Stimulated activated CD4-positive, alpha-beta T cell treated with anti-CD3 and anti-CD28 coated beads, Interleukin-4, amount 100 ng/mL, for 4 hours (primary cell): ENCODE results near the gene NEDD1.
A peak's percentile ranks its signal among the peaks of the same experiment; 100 is the strongest.

Experiments used
- DNase-seq, 2 experiments: peaks; one replicate each; pipeline ENCODE4 v3.0.0-alpha.2; 2020

Gene NEDD1, protein sequence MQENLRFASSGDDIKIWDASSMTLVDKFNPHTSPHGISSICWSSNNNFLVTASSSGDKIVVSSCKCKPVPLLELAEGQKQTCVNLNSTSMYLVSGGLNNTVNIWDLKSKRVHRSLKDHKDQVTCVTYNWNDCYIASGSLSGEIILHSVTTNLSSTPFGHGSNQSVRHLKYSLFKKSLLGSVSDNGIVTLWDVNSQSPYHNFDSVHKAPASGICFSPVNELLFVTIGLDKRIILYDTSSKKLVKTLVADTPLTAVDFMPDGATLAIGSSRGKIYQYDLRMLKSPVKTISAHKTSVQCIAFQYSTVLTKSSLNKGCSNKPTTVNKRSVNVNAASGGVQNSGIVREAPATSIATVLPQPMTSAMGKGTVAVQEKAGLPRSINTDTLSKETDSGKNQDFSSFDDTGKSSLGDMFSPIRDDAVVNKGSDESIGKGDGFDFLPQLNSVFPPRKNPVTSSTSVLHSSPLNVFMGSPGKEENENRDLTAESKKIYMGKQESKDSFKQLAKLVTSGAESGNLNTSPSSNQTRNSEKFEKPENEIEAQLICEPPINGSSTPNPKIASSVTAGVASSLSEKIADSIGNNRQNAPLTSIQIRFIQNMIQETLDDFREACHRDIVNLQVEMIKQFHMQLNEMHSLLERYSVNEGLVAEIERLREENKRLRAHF

DNA sequence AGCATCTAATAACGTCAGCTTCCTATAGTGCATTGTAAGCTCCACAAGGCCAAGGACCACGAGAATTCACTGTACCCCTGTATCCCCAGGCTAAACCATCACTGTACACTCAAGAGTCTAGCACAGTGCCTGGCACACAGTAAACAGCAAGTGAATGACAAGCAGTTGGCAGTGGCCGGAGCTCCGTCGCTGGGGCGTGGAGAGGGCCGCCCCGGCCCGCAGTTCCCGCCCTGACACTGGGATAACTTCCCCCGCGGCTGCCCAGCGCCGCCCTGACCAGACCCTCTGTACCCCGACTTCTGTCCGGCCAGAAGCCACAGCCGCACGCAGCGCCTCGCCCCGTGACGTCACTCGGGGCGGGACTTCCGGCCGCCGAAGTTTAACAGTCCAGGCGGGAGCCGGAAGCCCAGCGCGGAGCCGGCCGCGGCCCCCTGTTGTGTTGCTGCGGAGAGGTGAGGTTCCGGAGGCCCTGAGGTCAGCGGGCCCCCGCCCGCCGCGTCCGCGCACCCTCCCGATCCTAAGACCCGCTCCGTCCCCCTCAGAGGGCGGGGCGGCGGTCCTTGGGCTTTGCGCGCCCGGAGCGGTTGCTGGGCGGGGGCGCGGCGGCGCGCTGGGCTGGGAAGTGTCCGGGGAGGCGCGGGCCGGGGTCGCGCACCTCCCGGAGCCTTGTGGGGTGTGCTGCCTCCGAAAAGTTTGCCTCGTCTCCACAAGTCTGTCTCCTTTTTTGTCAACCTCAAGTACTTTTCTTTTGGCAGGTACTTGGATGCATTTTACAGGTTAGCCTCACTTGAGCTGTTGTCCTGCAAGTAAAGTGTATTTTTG is at the start of gene NEDD1:
NEDD1 (plus strand) TSS at position 409 of the 822 bp plus-strand sequence. CDS start 2,503 bp downstream, outside the sequence.
- DNase-seq, result peak; percentile 71 to 80

DNA sequence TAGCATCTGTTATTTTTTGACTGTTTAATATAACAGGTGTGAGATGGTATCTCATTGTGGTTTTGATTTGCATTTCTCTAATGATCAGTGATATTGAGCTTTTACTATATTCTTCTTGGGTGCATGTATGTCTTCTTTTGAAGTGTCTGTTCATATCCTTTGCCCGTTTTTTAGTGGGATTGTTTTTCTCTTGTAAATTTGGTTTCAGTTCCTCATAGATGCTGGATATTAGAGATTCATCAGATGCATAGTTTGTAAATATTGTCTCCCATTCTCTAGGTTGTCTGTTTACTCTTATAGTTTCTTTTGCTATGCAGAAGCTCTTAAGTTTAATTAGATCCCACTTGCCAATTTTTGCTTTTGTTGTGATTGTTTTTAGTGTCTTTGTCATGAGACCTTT is 48.9 kb upstream of the NEDD1 start:
- DNase-seq, result no peak

DNA sequence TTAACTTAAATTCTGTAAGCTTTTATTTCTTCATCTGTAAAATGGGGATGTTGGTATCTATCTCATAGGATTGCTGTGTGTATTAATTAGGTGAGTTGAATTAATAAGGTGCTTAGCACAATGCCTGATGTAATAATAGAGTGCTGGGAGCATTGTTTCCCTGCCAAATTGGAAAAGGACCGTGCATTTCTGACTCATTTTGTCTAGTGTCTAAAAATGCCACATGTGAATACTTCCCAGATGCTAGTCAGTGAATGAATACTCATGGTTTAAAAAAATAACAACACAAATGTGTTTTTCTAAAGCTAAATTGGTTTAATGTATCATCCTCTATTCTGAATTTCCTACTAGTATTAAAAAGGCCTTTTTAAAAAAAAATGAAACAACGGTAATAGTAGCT is 45.4 kb upstream of the NEDD1 start:
- DNase-seq, result no peak

DNA sequence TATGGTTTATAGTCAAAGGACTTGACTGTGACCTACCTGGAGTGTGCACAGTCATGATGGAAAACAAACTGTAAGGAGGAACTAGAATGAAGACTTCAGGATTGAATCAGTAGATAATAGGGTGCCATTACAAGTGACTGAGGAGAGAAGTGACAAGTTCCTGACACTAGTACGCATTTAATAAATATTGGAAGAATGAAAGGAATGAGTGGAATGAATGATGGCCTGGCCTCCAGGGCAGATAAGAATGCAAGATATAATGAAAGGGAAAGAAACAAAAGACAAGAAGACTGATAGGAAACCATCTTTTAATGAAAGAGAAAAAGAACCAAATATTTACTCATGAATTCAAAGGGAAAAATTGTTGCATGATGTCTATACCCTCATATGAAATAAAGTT is 44.7 kb upstream of the NEDD1 start:
- DNase-seq, result no peak

DNA sequence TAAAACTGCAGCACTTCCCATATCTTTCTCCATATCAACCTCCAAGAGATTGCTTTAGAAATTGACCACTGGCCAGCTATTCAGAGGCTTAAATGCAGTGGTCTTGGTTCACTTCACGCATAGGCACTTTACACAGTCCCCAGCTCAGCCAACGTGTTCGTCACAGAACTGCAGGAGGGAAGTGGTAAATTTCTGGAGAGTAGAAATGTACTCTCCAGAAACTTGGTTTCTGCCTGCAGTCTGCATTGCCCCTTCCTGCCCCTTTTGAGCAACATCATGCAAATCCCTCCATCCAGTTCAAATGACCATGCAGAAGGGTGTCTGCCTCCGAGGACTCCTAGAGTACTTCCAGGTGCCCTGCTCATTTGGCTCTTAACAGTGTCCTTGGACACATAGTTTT is 42.7 kb upstream of the NEDD1 start:
- DNase-seq, result no peak

DNA sequence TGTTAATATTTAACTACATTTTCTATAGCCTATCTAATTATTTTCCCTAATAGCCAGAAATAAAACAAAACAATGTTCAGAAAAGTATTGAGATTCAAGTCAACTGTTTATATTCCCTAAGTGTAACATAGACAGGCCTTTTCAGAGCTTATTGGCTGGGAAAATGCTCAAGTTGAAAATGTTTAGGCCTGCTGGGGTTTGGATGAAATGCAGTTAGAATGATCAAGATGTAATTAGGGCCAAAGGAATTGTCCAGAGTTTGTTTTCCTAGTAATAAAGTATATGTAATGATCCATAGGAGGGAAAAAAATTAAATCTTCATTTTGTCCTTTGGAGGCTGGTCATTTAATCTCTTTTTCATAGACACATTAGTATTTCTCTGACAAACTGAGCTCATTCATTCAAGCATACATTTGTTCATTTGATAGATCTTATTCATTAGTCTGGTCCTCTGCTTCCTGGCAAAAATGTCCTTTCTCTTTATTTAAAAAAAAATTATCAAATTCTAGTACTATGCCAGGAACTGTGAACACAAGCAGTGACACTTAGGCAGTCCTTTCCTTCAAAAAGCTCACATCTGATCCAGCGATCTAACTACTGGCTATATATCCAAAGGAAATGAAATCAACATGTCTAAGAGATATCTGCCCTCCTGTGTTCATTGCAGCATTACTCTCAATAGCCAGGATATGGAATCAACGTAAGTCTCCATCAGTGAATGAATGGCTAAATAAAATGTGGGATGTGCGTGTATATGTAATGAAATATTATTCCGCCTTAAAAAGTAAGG is 40.1 kb upstream of the NEDD1 start:
- DNase-seq, result no peak

DNA sequence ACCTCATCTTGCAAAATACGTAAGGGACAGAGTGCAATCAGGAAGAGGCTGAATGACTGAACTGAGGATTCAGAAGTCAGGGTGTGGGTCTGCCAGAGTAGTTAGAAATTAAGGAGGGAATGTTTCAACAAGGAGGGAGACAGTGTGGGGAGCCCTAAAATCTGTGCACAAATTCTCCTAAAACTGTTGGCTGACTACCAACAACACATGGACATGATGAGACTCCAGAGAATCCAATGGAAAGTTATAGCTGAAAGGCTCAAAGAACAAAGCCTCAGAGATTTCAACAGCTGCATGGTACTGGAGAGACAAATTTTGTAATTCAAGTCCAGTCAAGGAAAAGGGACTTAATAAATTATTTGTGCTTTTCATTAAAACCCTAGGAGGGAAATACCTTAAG is 36.1 kb upstream of the NEDD1 start:
- DNase-seq, result no peak

DNA sequence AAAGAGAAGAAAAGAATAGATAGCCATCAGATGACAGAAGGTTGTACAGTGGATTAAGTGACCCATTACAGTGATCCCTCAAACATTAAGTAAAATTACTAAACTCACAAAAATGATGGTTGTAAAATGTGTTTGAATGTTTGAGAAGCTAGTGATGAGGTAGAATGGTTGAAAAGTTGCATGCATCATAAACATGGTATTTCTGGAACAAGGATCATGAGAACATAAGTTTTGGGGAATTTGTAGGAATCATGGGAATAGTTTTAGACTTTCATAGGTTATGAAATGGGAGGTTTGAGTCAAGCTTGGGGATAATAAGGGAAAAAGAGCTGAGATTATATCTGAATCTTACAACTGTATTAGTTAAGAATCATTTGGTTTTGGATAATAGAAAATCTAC is 34.1 kb upstream of the NEDD1 start:
- no peak for DNase-seq

DNA sequence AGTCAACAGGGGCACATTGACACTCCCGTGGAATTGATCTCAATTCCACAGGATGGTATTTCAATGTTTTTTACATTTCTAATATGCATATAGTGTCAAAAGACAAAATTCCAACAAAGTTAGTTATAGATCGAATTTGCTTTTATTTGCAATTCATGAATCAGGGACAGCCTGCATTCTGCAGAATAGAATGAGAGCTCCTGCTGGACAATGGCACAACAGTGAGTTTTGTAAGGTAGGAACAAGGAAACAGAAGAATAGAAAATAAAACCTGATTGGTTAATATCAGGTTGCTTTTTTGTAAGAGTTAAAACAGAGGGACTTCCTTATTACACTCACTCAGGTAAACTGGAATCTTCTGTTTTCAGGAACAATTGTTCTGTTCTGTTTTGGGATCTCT is 32.8 kb upstream of the NEDD1 start:
- DNase-seq, result no peak

DNA sequence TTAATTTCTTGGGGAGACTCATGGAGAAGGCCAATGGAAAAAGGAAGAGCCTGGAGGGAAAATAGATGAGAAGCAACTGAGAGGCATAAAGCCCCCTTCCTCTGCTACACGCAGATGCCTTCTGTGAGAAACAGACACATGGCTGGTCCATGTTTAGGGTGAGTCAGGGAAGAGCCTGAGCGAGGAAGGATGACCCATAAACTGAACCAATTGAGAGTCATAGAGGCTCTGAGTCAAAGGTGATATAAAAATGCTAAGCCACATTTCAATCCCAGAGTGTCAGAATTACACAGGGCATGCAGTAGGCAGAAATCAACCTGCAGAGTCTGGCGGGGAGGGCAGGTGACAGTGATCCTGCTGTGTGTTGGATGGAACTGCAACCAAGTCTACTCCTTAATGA is 30.1 kb upstream of the NEDD1 start:
- DNase-seq, result no peak

DNA sequence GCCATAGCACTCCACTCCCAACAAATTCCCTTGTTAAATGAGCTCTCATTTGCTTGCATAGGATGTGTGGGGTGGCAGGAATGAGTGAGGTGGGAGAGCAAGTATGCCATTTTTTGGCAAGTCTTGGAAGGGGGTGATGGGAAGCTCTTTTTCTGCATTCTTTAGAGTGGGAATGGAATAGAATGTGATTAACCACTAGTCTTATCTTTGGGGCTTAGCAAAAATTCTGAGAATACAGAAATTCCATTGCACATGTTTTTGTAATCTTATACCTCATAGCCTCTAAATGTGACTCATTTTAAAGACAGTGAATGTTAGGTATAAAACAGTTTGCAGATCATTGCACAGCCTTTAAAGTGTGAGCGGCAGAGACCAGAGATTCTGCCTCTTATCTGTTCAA is 28.4 kb upstream of the NEDD1 start:
- DNase-seq, result no peak

DNA sequence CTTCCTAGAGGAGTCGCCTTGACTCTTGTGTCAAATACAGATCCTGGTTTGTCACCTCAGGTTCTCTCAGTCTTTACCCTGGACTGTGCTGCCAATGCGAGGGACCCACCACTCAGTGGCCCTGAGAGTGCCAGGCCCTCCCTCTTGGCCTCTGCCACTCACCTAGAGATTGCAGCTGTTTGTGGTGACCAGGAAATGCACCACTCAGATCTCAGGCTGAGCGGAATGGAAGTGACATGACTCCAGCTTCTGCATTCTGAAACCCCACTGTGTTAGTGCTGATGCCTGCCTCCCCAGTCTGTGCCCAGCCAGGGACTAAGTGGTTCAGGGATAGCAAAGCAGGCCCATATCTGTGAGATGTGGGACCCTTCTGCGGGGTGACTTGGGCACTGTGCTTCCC is 27.8 kb upstream of the NEDD1 start:
- DNase-seq, result no peak

DNA sequence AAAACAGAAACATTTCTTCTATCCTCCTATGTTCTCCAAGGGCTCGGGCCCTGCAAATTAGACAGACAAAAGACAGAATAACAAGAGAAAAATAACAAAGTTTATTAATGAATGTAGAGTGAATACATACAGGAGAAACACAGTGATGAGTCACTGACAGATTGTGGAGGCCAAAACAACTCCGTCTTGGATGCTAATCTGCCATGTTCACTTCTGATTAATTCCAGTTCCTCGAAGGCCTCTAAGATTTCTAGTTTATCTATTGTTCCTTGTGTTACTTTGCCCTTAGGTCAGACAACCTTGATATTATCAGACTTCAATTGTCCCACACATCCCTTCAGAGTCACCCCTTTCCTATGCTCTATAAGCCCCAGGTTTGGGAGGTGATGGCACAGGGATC is 26.8 kb upstream of the NEDD1 start:
- DNase-seq, result no peak

DNA sequence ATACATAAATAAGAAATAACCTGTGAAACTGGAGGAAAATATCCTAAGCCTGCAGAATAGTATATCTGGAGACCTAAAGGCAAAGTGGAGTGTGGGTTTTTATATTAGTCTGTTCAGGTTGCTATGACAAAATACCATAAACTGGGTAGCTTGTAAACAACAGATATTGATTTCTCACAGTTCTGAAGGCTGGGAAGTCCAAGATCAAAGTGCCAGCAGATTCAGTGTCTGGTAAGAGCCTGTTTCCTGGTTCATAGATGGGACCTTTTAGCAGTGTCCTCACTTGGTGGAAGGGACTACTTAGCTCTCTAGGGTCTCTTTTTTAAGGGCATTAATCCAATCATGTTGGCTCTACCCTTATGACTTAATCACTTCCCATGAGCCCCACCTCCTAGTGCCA is 25.4 kb upstream of the NEDD1 start:
- DNase-seq, result no peak

DNA sequence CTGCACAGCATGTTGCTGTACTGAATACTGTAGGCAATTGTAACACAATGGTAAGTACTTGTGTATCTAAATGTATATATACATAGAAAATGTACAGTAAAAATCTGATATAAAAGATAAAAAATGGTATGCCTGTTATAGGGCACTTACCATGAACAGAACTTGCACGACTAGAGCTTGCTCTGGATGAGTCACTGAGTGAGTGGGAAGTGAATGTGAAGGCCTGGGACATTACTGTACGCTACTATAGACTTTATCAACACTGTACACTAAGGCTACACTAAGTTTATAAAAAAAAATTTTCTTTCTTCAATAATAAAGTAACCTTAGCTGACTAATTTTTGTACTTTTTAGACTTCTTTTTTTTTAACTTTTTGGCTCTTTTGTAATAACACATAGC is 24.2 kb upstream of the NEDD1 start:
- no peak for DNase-seq

DNA sequence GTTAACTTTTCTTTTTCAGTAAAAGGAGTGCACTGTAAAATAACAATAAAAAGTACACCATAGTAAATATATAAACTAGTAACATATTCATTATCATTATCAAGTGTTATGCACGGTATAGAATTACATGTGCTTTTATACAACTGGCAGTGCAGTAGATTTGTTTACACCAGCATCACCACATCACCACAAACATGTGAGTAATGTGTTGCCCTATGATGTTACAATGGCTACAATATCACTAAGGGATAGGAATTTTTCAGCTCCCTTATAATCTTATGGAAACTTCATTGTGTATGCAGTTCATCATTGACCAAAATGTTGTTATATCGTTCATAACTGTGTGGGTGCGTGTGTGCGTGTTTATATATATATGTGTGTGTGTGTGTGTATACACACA is 23.5 kb upstream of the NEDD1 start:
- DNase-seq, result no peak

DNA sequence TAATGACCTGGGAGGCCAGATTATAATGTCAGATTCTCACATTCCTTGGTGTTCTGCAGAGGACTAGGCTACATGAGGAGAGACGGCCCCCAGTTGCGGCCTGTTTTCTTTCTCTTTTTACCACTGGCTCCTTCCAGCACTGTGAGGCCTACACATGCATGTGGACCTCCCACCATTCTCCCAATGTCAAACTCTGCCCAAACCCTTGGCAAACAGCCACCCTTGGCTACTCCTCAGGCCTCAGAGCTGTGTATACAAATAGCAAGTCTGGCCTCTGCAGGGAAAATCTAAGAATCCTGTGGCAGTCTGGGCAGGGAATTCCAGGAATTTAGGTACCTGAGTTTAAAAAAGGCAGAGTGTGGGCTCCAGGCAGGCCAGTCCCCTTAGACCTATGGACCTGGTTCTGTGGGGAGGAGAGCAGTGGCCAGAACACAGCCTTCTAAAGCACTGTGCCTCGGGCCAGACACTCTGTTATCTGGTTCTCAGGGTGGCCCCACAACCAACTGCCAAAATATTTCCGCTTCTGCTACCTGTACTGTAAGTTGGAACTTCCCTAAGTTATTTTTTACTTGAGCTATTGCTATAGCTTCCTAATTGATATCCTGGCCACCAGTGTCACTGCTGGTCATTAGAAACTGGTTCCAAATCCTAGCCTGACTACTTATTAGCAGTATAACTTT is 19.9 kb upstream of the NEDD1 start:
- no peak for DNase-seq

DNA sequence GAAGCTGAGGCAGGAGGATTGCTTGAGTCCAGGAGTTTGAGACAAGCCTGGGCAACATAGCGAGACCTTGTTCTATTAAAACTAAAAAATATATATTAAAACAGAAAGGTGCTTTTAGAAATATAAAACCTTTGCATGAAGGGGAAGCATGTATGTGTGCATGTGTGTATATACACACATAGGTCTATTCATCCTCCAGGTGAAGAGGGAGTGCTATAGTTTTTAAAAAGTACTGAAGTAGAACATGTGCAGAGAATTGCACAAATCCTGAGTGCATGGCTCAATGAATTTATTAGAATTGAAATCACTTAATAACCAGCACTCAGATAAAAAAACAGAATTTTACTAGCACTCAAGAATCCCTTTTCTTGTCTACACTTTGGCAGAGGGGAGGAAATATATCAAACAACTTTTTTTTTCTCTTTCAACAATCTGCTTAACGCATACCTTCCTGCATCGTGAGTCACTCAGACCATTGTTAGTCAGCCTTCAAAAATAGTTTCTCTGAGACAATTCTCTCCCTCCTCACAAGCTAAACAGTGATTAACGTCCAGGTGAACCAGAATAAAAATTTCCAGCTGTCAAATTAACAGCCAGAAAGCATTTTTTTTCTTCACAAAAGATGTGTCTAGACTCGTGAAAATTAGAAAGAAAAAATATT is 17.7 kb upstream of the NEDD1 start:
- no peak for DNase-seq

DNA sequence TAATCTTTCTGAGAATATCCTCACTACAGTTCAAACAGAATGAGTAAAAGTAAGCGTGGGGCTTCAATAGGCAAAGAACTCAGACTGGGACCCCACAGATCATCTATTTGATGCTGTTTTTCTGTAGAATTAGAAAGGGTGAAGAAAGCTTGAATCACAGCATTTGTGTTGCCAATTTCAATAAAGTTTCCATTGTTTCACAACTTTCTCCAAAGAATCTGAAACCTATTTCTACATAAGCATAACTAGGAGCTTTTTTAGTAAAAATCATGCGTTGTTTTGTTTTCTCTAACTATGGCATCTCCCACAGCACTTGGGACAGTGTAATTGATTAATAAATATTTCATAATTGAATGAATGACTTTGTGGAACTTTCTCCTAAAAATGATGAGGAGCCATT is 16.7 kb upstream of the NEDD1 start:
- no peak for DNase-seq

DNA sequence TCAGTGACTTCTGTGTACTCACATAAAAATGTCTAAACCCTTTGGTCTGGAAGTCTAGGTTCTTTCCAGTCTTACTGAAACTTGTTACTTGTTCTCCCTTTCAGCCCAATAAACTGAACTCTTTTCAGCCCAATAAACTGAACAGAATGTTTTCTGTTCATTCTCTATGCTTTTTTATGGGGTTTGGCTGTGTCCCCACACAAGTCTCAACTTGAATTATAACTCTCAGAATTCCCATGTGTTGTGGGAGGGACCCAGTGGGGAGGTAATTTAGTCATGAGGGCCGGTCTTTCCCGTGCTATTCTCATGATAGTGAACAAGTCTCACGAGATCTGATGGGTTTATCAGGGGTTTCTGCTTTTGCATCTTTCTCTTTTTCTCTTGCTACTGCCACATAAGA is 15.0 kb upstream of the NEDD1 start:
- DNase-seq, result no peak

DNA sequence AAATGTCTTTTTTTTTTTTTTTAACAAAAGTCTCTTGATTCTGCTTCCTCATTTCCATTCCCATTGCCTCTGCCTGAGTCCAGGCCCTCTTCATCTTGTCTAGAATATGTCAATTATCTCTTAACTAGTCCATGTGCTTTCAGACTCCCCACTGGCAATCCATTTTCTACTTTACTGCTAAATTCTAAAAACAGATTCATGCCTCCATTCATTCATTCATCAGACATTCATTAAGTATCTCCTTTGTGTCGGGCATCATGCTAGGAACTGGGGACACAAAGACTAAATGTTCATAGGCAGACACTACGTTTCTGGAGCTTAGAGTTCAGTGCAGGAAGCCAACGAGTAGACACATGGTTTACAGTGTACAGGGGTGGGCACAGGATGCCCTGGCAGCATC is 9.6 kb upstream of the NEDD1 start:
- DNase-seq, result no peak

DNA sequence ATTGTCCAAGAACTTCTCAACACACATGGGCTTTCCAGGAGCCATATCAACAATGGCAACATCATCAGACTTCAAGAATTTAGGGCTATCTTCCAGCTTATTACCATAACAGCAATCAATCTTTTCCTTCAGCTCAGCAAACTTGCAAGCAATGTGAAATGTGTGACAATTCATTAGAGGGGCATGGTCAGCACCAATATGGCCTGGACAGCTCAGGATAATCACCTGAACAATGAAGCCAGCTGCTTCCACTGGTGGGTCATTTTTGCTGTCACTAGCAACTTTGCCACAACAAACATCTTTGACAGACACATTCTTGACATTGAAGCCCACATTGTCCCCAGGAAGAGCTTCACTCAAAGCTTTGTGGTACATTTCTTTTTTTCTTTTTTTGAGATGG is 5.9 kb upstream of the NEDD1 start:
- no peak for DNase-seq
